H9 (cell line): ENCODE data around the gene INO80. TPM values are rescaled to one million over a fixed set of nuclear protein-coding genes. Genes with fewer than 3 reads are reported as not detected.

Experiments
- DNase-seq: peaks from one replicate; pipeline ENCODE4 v3.0.0-alpha.2; 2017
- H2AFZ ChIP-seq: one replicate; pipeline ENCODE4 v1.6.1; 2013; ENCODE audit warnings: mild to moderate bottlenecking, low read length, control low read depth, moderate library complexity
- H2AK5ac ChIP-seq: 2 replicates; pipeline ENCODE4 v1.6.1; 2013; ENCODE audit warnings: low read length, control low read depth, mixed read lengths; ENCODE audit not compliant: insufficient read length
- H2BK120ac ChIP-seq: one replicate; pipeline ENCODE4 v1.6.1; 2013; ENCODE audit warnings: low read depth, mild to moderate bottlenecking, low read length, control low read depth, inconsistent platforms; ENCODE audit not compliant: poor library complexity, severe bottlenecking
- H2BK12ac ChIP-seq: 2 replicates; pipeline ENCODE4 v1.6.1; 2013; ENCODE audit warnings: low read length, control low read depth, mixed read lengths, low read depth; ENCODE audit not compliant: insufficient read length
- H2BK15ac ChIP-seq: 2 replicates; pipeline ENCODE4 v1.6.1; 2013; ENCODE audit warnings: low read depth, low read length, control low read depth
- H2BK20ac ChIP-seq: one replicate; pipeline ENCODE4 v1.6.1; 2013; ENCODE audit warnings: low read depth, mild to moderate bottlenecking, low read length, control low read depth, inconsistent platforms; ENCODE audit not compliant: poor library complexity, severe bottlenecking
- H2BK5ac ChIP-seq: 2 replicates; pipeline ENCODE4 v1.6.1; 2013; ENCODE audit warnings: low read length, control low read depth, mixed read lengths; ENCODE audit not compliant: insufficient read length
- H3K14ac ChIP-seq: 2 replicates; pipeline ENCODE4 v1.6.1; 2013; ENCODE audit warnings: low read length, control low read depth; ENCODE audit not compliant: insufficient read depth
- H3K18ac ChIP-seq: 2 replicates; pipeline ENCODE4 v1.6.1; 2013; ENCODE audit warnings: low read depth, mild to moderate bottlenecking, mixed read lengths, low read length, control low read depth; ENCODE audit not compliant: insufficient read length
- H3K23ac ChIP-seq: 2 replicates; pipeline ENCODE4 v1.6.1; 2013; ENCODE audit warnings: low read length, control low read depth, mixed read lengths, low read depth; ENCODE audit not compliant: insufficient read length
- H3K23me2 ChIP-seq: 2 replicates; pipeline ENCODE4 v1.6.1; 2013; ENCODE audit warnings: low read depth, mild to moderate bottlenecking, mixed read lengths, low read length, control low read depth; ENCODE audit not compliant: insufficient read length, poor library complexity, severe bottlenecking
- H3K27ac ChIP-seq: 2 replicates; pipeline ENCODE4 v1.5.1; 2013; ENCODE audit warnings: low read length, control low read depth, mixed read lengths, low read depth; ENCODE audit not compliant: insufficient read length
- H3K27me3 ChIP-seq: 2 replicates; pipeline ENCODE4 v1.6.1; 2013; ENCODE audit warnings: low read length, control low read depth, inconsistent platforms; ENCODE audit not compliant: insufficient read depth
- H3K4ac ChIP-seq: 2 replicates; pipeline ENCODE4 v1.6.1; 2013; ENCODE audit warnings: low read depth, mild to moderate bottlenecking, control low read depth, inconsistent platforms, low read length, moderate library complexity
- H3K4me1 ChIP-seq: 2 replicates; pipeline ENCODE4 v1.6.1; 2013; ENCODE audit warnings: low read length, control low read depth, inconsistent platforms; ENCODE audit not compliant: insufficient read depth
- H3K4me2 ChIP-seq: 2 replicates; pipeline ENCODE4 v1.6.1; 2013; ENCODE audit warnings: low read length, control low read depth, mixed read lengths; ENCODE audit not compliant: insufficient read length, insufficient read depth
- H3K56ac ChIP-seq: 2 replicates; pipeline ENCODE4 v1.6.1; 2013; ENCODE audit warnings: low read depth, mild to moderate bottlenecking, mixed read lengths, low read length, control low read depth; ENCODE audit not compliant: insufficient read length
- H3K79me1 ChIP-seq: 2 replicates; pipeline ENCODE4 v1.6.1; 2013; ENCODE audit warnings: low read depth, mild to moderate bottlenecking, moderate library complexity, low read length, control low read depth, inconsistent platforms; ENCODE audit not compliant: insufficient read depth, poor library complexity, severe bottlenecking
- H3K79me2 ChIP-seq: 2 replicates; pipeline ENCODE4 v1.6.1; 2013; ENCODE audit warnings: low read length, control low read depth, inconsistent platforms; ENCODE audit not compliant: insufficient read depth
- H3K9ac ChIP-seq: 2 replicates; pipeline ENCODE4 v1.6.1; 2013; ENCODE audit warnings: low read length, control low read depth, mixed read lengths; ENCODE audit not compliant: insufficient read length; ENCODE audit errors: extremely low read depth
- H3K9me3 ChIP-seq: one replicate; pipeline ENCODE4 v1.6.1; 2013; ENCODE audit warnings: low read depth, low read length, inconsistent platforms; ENCODE audit not compliant: control insufficient read depth
- H3T11ph ChIP-seq: one replicate; pipeline ENCODE4 v1.6.1; 2013; ENCODE audit warnings: mild to moderate bottlenecking, low read length, control low read depth, inconsistent platforms
- H4K20me1 ChIP-seq: one replicate; pipeline ENCODE4 v1.6.1; 2013; ENCODE audit not compliant: control insufficient read depth, insufficient read length, insufficient read depth
- H4K5ac ChIP-seq: 2 replicates; pipeline ENCODE4 v1.6.1; 2013; ENCODE audit warnings: low read depth, mild to moderate bottlenecking, mixed read lengths, low read length, control low read depth; ENCODE audit not compliant: insufficient read length
- H4K8ac ChIP-seq: replicated peaks from 2 replicates; pipeline ENCODE4 v1.6.1; 2013; ENCODE audit warnings: low read length, control low read depth, mixed read lengths, low read depth; ENCODE audit not compliant: insufficient read length
- H4K91ac ChIP-seq: 2 replicates; pipeline ENCODE4 v1.6.1; 2013; ENCODE audit warnings: low read depth, mild to moderate bottlenecking, moderate library complexity, mixed read lengths, low read length, control low read depth; ENCODE audit not compliant: insufficient read length
- H3K27ac Mint-ChIP-seq, 3 experiments: 2 replicates in 2 of 3; 3 replicates in 1 of 3; pipeline ENCODE4 v1.8.0; 2020 to 2021; ENCODE audit warnings: mixed read lengths in 3 of 3, mild to moderate bottlenecking in 1 of 3, moderate library complexity in 1 of 3
- H3K27me3 Mint-ChIP-seq: 2 replicates; pipeline ENCODE4 v1.8.0; 2021; ENCODE audit warnings: low read depth, mild to moderate bottlenecking, moderate library complexity, mixed read lengths
- H3K36me3 Mint-ChIP-seq, 3 experiments: 2 replicates in 2 of 3; 3 replicates in 1 of 3; pipeline ENCODE4 v1.8.0; 2020 to 2021; ENCODE audit warnings: low read depth in 3 of 3, mixed read lengths in 3 of 3; ENCODE audit not compliant: insufficient read depth in 1 of 3
- H3K4me1 Mint-ChIP-seq, 2 experiments: 2 replicates each; pipeline ENCODE4 v1.8.0; 2020; ENCODE audit warnings: mixed read lengths in 2 of 2
- H3K4me3 Mint-ChIP-seq, 2 experiments: 2 replicates in 1 of 2; 3 replicates in 1 of 2; pipeline ENCODE4 v1.8.0; 2020 to 2021; ENCODE audit warnings: mild to moderate bottlenecking in 2 of 2, mixed read lengths in 2 of 2, moderate library complexity in 1 of 2
- H3K9me3 Mint-ChIP-seq, 2 experiments: 2 replicates in 1 of 2; 3 replicates in 1 of 2; pipeline ENCODE4 v1.8.0; 2020; ENCODE audit warnings: mild to moderate bottlenecking in 2 of 2, mixed read lengths in 2 of 2, moderate library complexity in 1 of 2
- WGBS: extraction: QIAGEN DNeasy Blood & Tissue Kit; methylation state at CpG from one replicate; pipeline ENCODE4 v1.1.7; 2013; ENCODE audit warnings: missing lambda C conversion rate, low lambda C conversion rate, mixed read lengths; ENCODE audit not compliant: insufficient read length; ENCODE audit errors: extremely low coverage; 5-methylcytosine and 5-hydroxymethylcytosine counted together
- total RNA-seq: library from RNA; stranded (reverse); gene quantifications from 2 replicates; pipeline ENCODE4 v1.2.1, GENCODE V29; 2021
- TF ChIP-seq, protein P1 (sequence below): fragments of 200-600 bp; sonication (generic); conservative IDR thresholded peaks from 3 replicates; pipeline ENCODE4 v1.8.0; 2021; ENCODE audit warnings: antibody characterized with exemption, mild to moderate bottlenecking

The INO80 gene
- total RNA-seq, 1 experiment from 2014 or later: 29.2 TPM

DNA sequence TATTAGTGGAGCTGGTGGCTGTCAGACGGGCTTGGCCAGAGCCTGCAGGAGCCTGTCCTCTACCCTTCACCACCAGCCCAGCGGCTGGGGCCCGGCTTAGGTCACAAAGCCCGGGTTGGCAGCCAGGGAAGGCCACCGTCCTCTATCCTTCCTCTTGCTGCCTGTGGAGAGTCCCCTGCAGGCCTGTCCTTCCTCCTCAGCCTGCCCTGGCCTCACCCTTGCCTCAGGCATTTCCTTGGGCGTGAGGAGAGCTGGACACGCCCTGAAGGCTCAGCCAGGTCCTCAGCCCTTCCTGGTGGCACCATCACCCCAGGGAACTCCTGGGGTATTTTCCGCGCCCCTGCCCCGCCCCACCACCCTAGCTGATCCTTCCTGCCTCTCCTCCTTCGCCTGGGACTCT, 155.2 kb downstream of the INO80 start:
- H4K8ac ChIP-seq: no peak overlapping the region
- no peak overlapping the region for H3K23ac ChIP-seq
- H2AFZ ChIP-seq: no peak overlapping the region
- H2BK5ac ChIP-seq: no peak overlapping the region
- H3K79me2 ChIP-seq: no peaks in the 10 kb centered on the region
- H3K27ac Mint-ChIP-seq: no peak overlapping the region
- no peak overlapping the region for H2BK120ac ChIP-seq
- H3K4me3 Mint-ChIP-seq: 0 out of 5 replicates have a peak overlapping the region, but pooled peaks of 1 of the 2 experiments have one; percentile 49
- no peak overlapping the region for H2BK12ac ChIP-seq
- DNase-seq: no peak
- no peak overlapping the region for H3T11ph ChIP-seq
- peaks cover 2% of the 10 kb centered on the region for H3K27me3 Mint-ChIP-seq
- H2AK5ac ChIP-seq: no peak overlapping the region
- H3K4me2 ChIP-seq: no peak overlapping the region
- H3K4ac ChIP-seq: no peak overlapping the region
- no peak overlapping the region for H2BK15ac ChIP-seq
- no peak overlapping the region for H2BK20ac ChIP-seq
- no peak overlapping the region for H4K5ac ChIP-seq
- H4K20me1 ChIP-seq: no peaks in the 10 kb centered on the region
- no peak overlapping the region for H3K18ac ChIP-seq
- peaks cover 30 to 34% of the 10 kb centered on the region in 2 experiments for H3K4me1 Mint-ChIP-seq
- peaks cover 2 to 3% of the 10 kb centered on the region in 2 experiments; a peak in 3 of 5 replicates for H3K9me3 Mint-ChIP-seq
- peaks cover 6 to 19% (median 16%) of the 10 kb centered on the region in 3 experiments for H3K36me3 Mint-ChIP-seq
- no peak overlapping the region; the same call in 1 of the 2 replicates for H3K14ac ChIP-seq
- peaks cover 3% of the 10 kb centered on the region; the same call in 1 of the 2 replicates for H3K4me1 ChIP-seq
- H3K23me2 ChIP-seq: no peaks in the 10 kb centered on the region
- WGBS: no CpG with 5 or more reads among the region's 11 CpGs
- no peak overlapping the region for H4K91ac ChIP-seq
- TF ChIP-seq, protein P1, sequence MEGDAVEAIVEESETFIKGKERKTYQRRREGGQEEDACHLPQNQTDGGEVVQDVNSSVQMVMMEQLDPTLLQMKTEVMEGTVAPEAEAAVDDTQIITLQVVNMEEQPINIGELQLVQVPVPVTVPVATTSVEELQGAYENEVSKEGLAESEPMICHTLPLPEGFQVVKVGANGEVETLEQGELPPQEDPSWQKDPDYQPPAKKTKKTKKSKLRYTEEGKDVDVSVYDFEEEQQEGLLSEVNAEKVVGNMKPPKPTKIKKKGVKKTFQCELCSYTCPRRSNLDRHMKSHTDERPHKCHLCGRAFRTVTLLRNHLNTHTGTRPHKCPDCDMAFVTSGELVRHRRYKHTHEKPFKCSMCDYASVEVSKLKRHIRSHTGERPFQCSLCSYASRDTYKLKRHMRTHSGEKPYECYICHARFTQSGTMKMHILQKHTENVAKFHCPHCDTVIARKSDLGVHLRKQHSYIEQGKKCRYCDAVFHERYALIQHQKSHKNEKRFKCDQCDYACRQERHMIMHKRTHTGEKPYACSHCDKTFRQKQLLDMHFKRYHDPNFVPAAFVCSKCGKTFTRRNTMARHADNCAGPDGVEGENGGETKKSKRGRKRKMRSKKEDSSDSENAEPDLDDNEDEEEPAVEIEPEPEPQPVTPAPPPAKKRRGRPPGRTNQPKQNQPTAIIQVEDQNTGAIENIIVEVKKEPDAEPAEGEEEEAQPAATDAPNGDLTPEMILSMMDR: no peak
- H3K27me3 ChIP-seq: no peaks in the 10 kb centered on the region
- no peak overlapping the region for H3K9ac ChIP-seq
- no peak overlapping the region for H3K56ac ChIP-seq
- H3K79me1 ChIP-seq: no peaks in the 10 kb centered on the region
- H3K9me3 ChIP-seq: no peaks in the 10 kb centered on the region
- no peak overlapping the region for H3K27ac ChIP-seq
